ENCODE results near the gene B3GALT6. TPM values are rescaled to one million over a fixed set of nuclear protein-coding genes. Genes with fewer than 3 reads are reported as not detected.

B3GALT6 gene
- polyA plus RNA-seq, 1 experiment = 20.9 TPM

- CTCF ChIA-PET = interaction anchor here (1.4 to 1.9 kb wide), 2 partner anchors 12 to 117 kb away, joined by 5 to 6 read pairs; no protein-coding TSS in a partner anchor
These were observed 6.7 kb downstream of the B3GALT6 start for GRCh38 chr1:1238702-1239178.

GRCh38 chr1:1239227-1239613, 7.2 kb downstream of the B3GALT6 start:
- peaks cover 2% of the 10 kb centered on the region for H3K36me3 ChIP-seq (ENCODE audit: control insufficient read depth, insufficient read depth, low read length)
- H3K4me3 ChIP-seq (ENCODE audit: low read depth, low read length) = no peak overlapping the region
- TF ChIP-seq CTCF (IDR thresholded peaks at IDR 0.05; ENCODE audit: insufficient read depth, low read depth, low read length) = no peak
- ChIA-PET CTCF (interaction anchor here (1.3 to 1.9 kb wide), 3 partner anchors 11 to 117 kb away, joined by 4 to 6 read pairs (median 5); no protein-coding TSS in a partner anchor), POLR2A (no interaction called here)
- H3K27me3 ChIP-seq (ENCODE audit: control insufficient read depth, insufficient read depth, low read length) = no peaks in the 10 kb centered on the region
- DNase-seq (ENCODE audit: low read depth) = no peak

More at GRCh38 chr1:1238702-1239178, 6.7 kb downstream of the B3GALT6 start:
- no peak for DNase-seq (ENCODE audit: low read depth)
- Histone ChIP-seq H3K4me3 (ENCODE audit: low read depth, low read length) (no peak overlapping the region), H3K27me3 (ENCODE audit: control insufficient read depth, insufficient read depth, low read length) (no peaks in the 10 kb centered on the region), H3K36me3 (ENCODE audit: control insufficient read depth, insufficient read depth, low read length) (peaks cover 2% of the 10 kb centered on the region)
- POLR2A ChIA-PET = no interaction called here
- TF ChIP-seq CTCF (IDR thresholded peaks at IDR 0.05; ENCODE audit: insufficient read depth, low read depth, low read length) = no peak

GRCh38 chr1:1239614-1240347, 7.7 kb downstream of the B3GALT6 start:
- no peak for TF ChIP-seq CTCF (IDR thresholded peaks at IDR 0.05; ENCODE audit: insufficient read depth, low read depth, low read length)
- CTCF ChIA-PET = interaction anchor here (1.3 to 1.9 kb wide), 4 partner anchors 11 to 118 kb away, joined by 4 to 6 read pairs (median 5); no protein-coding TSS in a partner anchor
- no peak for DNase-seq (ENCODE audit: low read depth)
- Histone ChIP-seq H3K4me3 (ENCODE audit: low read depth, low read length) (no peak overlapping the region), H3K36me3 (ENCODE audit: control insufficient read depth, insufficient read depth, low read length) (no peaks in the 10 kb centered on the region; the same call in 1 of the 2 replicates), H3K27me3 (ENCODE audit: control insufficient read depth, insufficient read depth, low read length) (no peaks in the 10 kb centered on the region)
- POLR2A ChIA-PET = no interaction called here

GRCh38 chr1:1240348-1240732, 8.3 kb downstream of the B3GALT6 start:
- no peaks in the 10 kb centered on the region; the same call in 1 of the 2 replicates for H3K36me3 ChIP-seq (ENCODE audit: control insufficient read depth, insufficient read depth, low read length)
- ChIA-PET POLR2A (no interaction called here), CTCF (interaction anchor here (1.3 to 1.8 kb wide), 3 partner anchors 10 to 118 kb away, joined by 4 to 5 read pairs (median 5); no protein-coding TSS in a partner anchor)
- H3K4me3 ChIP-seq (ENCODE audit: low read depth, low read length) = no peak overlapping the region
- TF ChIP-seq CTCF (IDR thresholded peaks at IDR 0.05; ENCODE audit: insufficient read depth, low read depth, low read length) = no peak
- no peaks in the 10 kb centered on the region for H3K27me3 ChIP-seq (ENCODE audit: control insufficient read depth, insufficient read depth, low read length)
- no peak for DNase-seq (ENCODE audit: low read depth)

- Histone ChIP-seq H3K36me3 (ENCODE audit: control insufficient read depth, insufficient read depth, low read length) (no peaks in the 10 kb centered on the region; the same call in 1 of the 2 replicates), H3K4me3 (ENCODE audit: low read depth, low read length) (no peak overlapping the region), H3K27me3 (ENCODE audit: control insufficient read depth, insufficient read depth, low read length) (no peaks in the 10 kb centered on the region)
- no peak for TF ChIP-seq CTCF (IDR thresholded peaks at IDR 0.05; ENCODE audit: insufficient read depth, low read depth, low read length)
- no peak for DNase-seq (ENCODE audit: low read depth)
- ChIA-PET CTCF (interaction anchor here (1.2 to 1.8 kb wide), 2 partner anchors 119 to 240 kb away, joined by 3 to 5 read pairs; no protein-coding TSS in a partner anchor), POLR2A (no interaction called here)
These were observed 9.0 kb downstream of the B3GALT6 start for GRCh38 chr1:1240822-1241587.
